ENCODE measurements around the gene NFKBIE. TPM values are rescaled to one million over a fixed set of nuclear protein-coding genes. Genes with fewer than 3 reads are reported as not detected.
A peak's percentile ranks its signal among the peaks of the same experiment; 100 is the strongest.
"Not testable (repeated sequence)": the region's sequence is repeated elsewhere in the genome, so short reads cannot be mapped to it uniquely, and the experiment has no call there.

Gene NFKBIE
- total RNA-seq, 6 experiments from 2014 or later, result 2.5 to 30.2 (median 10.8) TPM

DNA sequence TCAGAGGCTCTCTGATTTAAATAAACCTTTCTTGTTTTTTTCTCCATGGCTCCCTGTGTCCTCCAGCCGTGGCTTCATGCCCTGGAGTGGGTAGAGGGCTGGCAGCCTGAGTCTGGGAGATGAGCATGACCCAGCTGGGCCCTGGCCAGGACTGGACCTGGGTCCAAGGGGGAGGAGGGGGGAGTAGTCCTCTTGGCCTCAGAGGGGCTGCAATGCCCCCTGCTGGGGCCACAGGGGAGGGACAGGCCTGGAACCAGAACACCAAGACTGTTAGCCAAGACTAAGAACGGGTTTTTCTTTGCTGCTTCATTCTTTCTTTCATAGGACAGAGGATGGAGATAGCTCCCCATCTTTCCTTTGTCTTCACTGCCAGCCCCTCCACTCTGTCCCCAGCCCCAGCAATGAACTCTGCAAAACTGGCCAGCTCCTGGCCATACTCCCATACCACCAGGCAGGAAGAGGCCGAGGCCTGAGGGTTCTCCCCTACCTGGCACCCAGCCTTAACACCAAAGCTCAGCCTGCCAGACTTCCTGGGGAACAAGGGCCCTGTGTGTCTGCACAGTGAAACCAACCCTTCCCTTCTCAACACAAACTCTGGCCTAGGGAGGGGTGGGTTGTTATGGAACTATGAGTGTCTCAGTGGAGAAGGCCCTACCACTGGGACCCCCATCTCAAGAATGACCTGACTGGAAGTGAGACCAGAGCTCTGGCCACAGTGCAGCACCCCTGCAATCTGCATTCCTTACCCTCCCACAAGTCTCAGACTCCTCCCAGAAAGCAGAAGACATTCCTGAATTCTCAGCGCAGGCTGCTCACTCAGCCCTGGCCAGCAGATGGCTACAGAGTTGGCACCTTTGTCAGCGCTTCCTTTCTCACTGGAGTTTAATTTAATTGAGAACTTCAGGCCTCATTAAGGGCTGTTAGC, 31.0 kb downstream of the NFKBIE start:
- Histone ChIP-seq H3K9me3 (no peaks in the 10 kb centered on the region), H3K27me3 (no peaks in the 10 kb centered on the region), H3K4me1 (peaks cover 0 to 57% (median 27%) of the 10 kb centered on the region in 4 donors), H3K36me3 (peaks cover 0 to 12% (median 0%) of the 10 kb centered on the region in 4 donors), H3K4me3 (no peak overlapping the region), H3K27ac (peak overlapping the region; percentile 64 to 98 (median 97))
- intact Hi-C loops (cut with DNase I), result loop anchor here (5.0 to 10.0 kb wide), 3 partner anchors 60 to 130 kb away; no protein-coding TSS in a partner anchor
- WGBS (ENCODE audit: insufficient coverage, low coverage, low lambda C conversion rate, missing lambda C conversion rate), result 7% methylated on average over 4 of the region's 5 CpGs
- ATAC-seq (peak; percentile 44 to 71 (median 62)), DNase-seq (peak; percentile 87 to 94 (median 94))
- TF ChIP-seq POLR2A (IDR thresholded peaks at IDR 0.05) (no peak), CTCF (IDR thresholded peaks at IDR 0.05) (peak; percentile 73 to 89 (median 80))

DNA sequence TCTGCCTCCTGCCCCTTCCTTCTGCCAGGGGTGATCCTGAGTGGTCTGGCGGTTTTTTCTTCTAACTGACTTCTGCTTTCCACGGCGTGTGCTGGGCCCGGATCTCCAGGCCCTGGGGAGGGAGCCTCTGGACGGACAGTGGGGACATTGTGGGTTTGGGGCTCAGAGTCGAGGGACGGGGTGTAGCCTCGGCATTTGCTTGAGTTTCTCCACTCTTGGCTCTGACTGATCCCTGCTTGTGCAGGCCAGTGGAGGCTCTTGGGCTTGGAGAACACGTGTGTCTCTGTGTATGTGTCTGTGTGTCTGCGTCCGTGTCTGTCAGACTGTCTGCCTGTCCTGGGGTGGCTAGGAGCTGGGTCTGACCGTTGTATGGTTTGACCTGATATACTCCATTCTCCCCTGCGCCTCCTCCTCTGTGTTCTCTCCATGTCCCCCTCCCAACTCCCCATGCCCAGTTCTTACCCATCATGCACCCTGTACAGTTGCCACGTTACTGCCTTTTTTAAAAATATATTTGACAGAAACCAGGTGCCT, 31.7 kb downstream of the NFKBIE start:
- peak overlapping the region; percentile 64 to 98 (median 97) for H3K27ac ChIP-seq
- peaks cover 0 to 65% (median 31%) of the 10 kb centered on the region in 4 donors for H3K4me1 ChIP-seq
- no peaks in the 10 kb centered on the region for H3K9me3 ChIP-seq
- H3K36me3 ChIP-seq, result peaks cover 0 to 12% (median 0%) of the 10 kb centered on the region in 4 donors
- intact Hi-C loops (cut with DNase I), result loop anchor here (5.0 to 10.0 kb wide), 3 partner anchors 59 to 129 kb away; no protein-coding TSS in a partner anchor
- no peak overlapping the region for H3K4me3 ChIP-seq
- no peak for DNase-seq
- no peak for ATAC-seq
- 21% methylated on average over 2 of the region's 14 CpGs for WGBS (ENCODE audit: insufficient coverage, low coverage, low lambda C conversion rate, missing lambda C conversion rate)
- TF ChIP-seq POLR2A (IDR thresholded peaks at IDR 0.05), result no peak
- no peak for TF ChIP-seq CTCF (IDR thresholded peaks at IDR 0.05)
- H3K27me3 ChIP-seq, result no peaks in the 10 kb centered on the region

DNA sequence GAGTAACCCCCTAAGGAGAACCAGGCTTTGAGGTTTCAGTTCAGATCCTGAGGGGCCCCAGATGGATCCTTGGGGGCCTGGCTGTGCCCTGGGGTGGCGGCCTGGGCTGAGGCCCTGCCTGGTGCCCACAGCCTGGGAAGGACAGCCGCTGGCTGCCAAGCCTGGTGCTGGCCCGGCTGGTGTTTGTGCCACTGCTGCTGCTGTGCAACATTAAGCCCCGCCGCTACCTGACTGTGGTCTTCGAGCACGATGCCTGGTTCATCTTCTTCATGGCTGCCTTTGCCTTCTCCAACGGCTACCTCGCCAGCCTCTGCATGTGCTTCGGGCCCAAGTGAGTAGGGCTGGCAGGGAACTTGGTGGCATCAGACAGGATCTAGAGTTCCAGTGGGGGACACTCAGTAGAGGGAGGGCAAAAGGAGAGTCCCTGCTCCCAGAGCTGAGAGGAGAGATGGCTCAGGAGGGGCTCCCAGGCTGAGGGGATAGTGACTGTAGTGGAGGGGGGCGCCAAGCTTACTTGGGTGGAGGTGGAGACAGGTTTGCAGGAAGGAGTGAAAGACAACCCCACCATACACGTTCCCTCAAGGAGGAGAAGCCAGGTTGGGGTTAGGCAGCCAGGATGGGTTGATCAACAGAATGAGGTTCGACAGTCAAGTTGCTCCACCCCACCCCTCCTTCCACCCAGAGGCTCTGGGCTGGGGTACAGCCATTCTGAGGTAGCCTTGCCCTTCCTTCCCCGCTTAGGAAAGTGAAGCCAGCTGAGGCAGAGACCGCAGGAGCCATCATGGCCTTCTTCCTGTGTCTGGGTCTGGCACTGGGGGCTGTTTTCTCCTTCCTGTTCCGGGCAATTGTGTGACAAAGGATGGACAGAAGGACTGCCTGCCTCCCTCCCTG, 32.4 kb downstream of the NFKBIE start:
- TF ChIP-seq CTCF (IDR thresholded peaks at IDR 0.05), result no peak
- no peak for TF ChIP-seq POLR2A (IDR thresholded peaks at IDR 0.05)
- no peak for ATAC-seq
- H3K27ac ChIP-seq, result peak overlapping the region in 2 of 3 donors; percentile 64 to 97
- peaks cover 0 to 72% (median 34%) of the 10 kb centered on the region in 4 donors for H3K4me1 ChIP-seq
- DNase-seq, result no peak
- H3K27me3 ChIP-seq, result no peaks in the 10 kb centered on the region
- H3K36me3 ChIP-seq, result peaks cover 0 to 12% (median 0%) of the 10 kb centered on the region in 4 donors
- WGBS (ENCODE audit: insufficient coverage, low coverage, low lambda C conversion rate, missing lambda C conversion rate), result 78% methylated on average over 8 of the region's 16 CpGs
- H3K9me3 ChIP-seq, result no peaks in the 10 kb centered on the region
- intact Hi-C loops (cut with DNase I), result loop anchor here (5.0 to 10.0 kb wide), 3 partner anchors 58 to 128 kb away; no protein-coding TSS in a partner anchor
- no peak overlapping the region for H3K4me3 ChIP-seq

GRCh38 chr6:44231426-44231825, 33.9 kb downstream of the NFKBIE start:
- Histone ChIP-seq H3K36me3 (peaks cover 0 to 12% (median 0%) of the 10 kb centered on the region in 4 donors), H3K4me1 (peaks cover 0 to 81% (median 32%) of the 10 kb centered on the region in 4 donors)
- 70% methylated on average over 3 of the region's 9 CpGs for WGBS (ENCODE audit: insufficient coverage, low coverage, low lambda C conversion rate, missing lambda C conversion rate)
- not testable (repeated sequence) for H3K9me3 ChIP-seq, H3K27ac ChIP-seq, H3K27me3 ChIP-seq, ATAC-seq, H3K4me3 ChIP-seq, DNase-seq
- intact Hi-C loops (cut with DNase I), result loop anchor here (5.0 to 10.0 kb wide), 3 partner anchors 57 to 127 kb away; no protein-coding TSS in a partner anchor

Data from right lobe of liver (tissue), 6 donors.